HG03045 (cell line): ENCODE results near the gene SHROOM4.

ENCODE experiments used
- ATAC-seq: cut with Tn5 transposase; IDR thresholded peaks from one replicate; pipeline ENCODE4 v1.9.1; 2021; ENCODE audit warnings: mild to moderate bottlenecking, moderate library complexity; ENCODE audit not compliant: unreplicated experiment

SHROOM4 gene

DNA sequence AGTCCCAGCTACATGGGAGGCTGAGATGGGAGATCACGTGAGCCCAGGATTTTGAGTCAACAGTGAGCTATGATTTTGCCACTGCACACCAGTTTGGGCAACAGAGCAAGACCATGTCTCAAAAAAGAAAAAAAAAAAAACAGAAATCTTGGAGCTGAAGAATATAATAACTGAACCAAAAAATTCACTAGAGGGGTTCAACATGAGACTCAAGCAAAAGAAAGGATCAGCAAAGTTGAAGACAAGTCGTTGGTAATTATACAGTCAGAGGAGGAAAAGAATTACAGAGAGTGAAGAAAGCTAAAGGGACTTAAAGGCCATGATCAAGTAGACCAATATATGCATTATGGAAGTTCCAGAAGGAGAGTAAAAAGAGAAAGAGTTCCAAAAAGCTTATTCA, 26.9 kb downstream of the SHROOM4 start:
- ATAC-seq, result no peak

DNA sequence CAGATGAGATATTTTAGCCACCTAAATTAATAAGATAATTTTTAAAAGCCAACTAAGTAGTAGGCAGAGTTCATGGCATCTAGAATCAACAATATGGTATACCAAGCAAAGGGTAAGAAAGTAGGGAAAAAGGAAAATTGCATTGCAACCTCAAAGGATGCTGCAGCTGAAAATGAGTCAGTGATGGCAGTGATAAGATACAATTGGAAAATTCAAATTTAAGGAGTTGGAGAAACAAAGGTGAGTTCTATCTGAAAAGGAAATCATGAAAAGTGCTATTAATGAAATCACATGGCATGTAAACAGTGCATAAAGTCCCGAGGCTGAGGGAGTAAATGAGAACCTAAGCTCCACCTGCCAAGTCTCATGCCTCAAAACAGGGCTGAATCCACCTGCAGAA, 33.9 kb downstream of the SHROOM4 start:
- ATAC-seq, result no peak

DNA sequence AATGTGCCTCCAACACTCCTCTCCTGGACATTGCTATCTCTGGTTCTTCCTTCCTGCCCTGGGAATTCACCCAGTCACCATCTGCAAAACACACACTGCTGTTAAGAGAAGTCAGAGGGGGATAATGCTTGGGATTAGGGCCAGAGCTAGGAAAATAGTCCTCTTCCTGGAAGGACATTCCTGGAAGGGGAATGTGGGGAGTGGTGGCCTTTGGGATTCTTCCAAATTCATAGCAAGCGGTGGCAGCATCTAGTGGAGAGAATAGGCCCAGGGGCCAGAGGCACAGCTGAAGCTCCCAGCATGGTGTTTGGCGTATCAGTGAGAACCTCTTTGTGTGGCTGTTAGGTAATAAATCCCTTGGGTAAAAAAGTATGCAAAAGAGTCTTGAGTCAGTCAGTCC, 34.3 kb downstream of the SHROOM4 start:
- ATAC-seq, result no peak

DNA sequence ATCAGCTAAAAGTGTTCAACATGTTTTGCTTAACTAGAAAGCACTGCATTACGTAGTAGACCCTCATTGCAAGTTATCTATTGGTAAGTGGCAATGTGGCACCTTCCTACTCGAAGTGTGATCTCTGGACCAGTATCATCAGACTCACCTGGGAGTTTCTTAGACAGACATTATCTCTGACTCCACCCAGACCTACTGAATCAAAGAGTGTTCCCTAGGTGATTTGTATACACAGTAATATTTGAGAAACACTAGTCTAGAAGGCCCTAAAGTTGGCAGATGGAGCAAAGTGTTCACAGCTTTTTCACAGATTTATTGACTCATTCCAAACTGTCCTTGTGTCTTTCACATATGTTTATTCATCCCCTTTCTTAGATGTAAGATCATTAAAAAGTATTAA, 35.7 kb downstream of the SHROOM4 start:
- ATAC-seq, result no peak

DNA sequence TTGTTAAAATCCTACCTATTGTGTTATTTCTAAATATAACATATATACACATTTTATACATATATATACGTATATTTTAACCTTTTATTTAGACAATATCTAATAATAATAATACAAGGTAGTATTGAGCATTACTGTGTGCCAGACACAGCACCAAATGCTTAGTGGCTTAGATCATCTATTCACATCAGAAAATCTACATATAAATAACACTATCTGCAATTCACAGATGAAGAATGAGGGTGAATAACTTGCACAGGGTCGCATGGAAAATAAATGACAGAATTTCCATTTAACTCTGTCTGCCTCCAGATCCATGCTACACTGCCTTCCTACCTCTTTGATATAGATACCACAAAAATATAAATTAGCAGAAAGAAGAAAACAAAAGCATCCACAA, 37.7 kb downstream of the SHROOM4 start:
- ATAC-seq, result no peak

DNA sequence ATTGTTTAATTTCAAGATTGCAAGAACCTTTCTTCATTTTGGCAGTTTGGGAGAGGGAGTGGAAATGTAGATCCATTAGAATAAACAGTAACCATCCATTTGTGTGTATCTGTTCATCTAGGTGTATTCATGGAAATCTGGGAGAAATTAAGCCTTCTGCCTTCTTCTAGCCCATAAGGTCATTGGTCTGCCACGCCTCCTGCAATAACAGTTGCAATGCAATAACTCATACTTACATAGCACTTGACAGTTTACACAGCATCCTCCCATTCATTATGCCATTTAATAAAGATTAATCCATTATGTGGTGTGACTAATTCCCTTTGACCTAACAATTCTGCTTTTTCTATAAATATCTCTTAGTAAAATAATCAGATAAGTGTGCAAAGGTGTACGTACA, 42.6 kb downstream of the SHROOM4 start:
- no peak for ATAC-seq

DNA sequence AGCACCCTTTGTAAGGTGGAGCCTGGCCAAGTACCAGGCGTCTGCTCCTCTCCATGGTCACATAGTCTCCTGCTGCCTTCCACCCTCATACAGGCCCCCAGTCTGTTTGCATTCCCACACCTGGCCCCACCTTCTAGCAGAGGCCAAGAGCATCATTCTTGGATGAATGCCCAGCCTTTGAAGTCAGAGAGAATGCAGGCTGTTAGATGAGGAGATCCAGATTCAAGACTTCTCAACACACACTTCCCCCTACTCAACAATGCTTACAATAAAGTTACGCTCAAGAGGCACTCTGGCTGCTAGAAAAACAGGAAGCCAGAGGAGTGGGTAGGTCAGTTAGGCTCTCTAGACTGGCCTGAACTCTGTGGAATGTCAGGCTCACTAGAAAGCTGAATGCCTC, 43.3 kb downstream of the SHROOM4 start:
- no peak for ATAC-seq

DNA sequence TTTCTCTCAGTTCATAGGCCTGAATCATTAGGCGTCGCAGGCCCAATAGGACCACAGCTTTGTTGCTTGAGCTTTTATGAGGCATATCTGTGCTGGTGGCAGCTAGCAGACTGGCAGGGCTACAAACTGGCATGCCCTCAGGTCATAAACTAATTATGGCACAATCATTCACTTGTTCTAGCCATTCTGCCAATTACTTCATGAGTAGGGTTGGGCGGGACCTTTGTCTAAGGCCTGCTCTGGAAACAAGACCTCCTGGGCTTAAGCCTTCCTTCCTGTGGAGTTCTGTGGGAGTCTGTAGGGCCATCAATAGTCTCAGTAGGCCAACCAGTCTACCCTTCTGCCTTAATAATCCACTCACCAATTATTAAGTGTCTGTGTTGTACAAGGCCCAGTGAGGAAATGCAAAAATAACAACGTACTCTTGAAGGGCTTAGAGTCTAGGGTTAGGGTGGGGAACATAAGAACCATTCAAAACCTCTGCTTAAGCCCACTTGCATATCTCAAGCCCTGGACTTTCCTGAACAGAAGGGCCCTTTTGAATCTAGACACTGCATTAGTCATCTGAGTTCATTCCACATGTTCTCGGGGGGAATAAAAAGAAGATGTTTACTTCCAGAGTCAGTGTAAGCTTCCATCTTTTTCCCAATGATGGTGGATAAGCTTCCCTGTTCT, 44.5 kb downstream of the SHROOM4 start:
- no peak for ATAC-seq

DNA sequence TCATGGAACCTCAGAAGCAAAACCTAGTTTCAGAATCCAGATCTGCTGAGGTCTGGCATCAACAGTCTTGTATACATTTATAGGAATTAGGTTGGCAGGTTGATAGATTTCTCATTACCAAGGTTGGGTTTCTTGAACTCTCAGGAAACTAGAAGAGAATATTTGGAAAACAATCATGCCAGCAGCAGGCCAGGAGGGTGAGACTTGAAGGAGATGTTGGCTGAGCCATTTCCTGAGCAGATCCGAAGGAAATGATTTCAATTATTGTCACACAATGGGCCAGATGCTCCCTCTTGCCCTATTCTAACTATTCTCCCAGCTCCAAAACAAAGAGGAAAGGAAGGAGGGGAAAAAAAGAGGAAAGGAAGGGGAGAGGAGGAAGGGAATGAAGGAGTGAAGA, 45.2 kb downstream of the SHROOM4 start:
- ATAC-seq, result no peak

DNA sequence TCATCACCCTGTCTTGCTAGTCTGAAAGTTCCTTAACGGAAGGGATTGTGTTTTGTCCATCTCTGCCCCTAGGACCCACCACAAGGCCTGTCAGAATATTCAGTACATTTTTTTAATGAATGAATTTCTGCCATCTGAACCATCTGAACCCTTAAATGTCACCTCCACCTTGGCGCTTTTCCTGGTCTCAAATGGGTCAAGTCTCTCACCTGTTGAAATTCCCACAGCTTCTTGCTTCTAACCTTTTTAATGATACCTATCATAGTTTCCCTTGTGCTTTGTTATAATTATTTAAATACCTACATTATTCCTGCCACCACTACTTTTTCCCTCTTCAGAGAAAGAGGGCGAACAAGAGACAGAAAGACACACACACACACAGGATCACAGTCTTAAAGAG, 48.0 kb downstream of the SHROOM4 start:
- ATAC-seq, result no peak

DNA sequence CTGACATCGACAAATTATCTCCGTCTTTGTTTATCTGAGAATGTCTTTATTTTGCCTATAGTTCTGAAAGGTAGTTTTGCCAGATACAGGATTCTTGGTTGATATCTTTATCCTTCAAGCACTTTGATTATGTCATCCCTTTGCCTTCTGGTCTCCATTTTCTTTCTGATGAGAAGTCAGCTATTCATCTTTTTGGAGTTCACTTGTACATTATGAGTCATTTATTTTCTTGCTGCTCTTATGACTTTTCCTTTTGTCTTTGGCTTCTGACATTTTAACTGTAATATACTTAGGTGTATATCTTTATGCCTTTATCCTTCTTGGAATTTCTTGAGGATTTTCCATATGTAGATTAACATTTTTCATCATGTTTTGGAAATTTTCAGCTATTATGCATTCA, 51.4 kb downstream of the SHROOM4 start:
- no peak for ATAC-seq

DNA sequence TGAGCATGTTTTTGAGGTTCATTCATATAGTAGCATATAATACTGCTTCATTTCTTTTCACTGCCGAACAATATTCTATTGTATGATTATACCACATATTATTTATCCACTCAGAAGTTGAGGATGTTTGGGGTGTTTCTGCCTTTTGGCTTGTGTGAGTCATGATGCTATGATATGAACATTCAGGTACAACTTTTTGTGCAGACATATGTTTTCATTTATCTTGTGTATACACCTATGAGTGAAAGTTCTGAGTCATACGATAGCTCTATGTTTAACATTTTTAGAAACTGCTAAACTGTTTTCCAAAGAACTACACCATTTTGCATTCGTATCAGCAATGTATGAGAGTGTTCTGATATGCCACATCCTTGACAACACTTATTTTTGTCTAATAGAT, 57.7 kb downstream of the SHROOM4 start:
- ATAC-seq, result no peak

DNA sequence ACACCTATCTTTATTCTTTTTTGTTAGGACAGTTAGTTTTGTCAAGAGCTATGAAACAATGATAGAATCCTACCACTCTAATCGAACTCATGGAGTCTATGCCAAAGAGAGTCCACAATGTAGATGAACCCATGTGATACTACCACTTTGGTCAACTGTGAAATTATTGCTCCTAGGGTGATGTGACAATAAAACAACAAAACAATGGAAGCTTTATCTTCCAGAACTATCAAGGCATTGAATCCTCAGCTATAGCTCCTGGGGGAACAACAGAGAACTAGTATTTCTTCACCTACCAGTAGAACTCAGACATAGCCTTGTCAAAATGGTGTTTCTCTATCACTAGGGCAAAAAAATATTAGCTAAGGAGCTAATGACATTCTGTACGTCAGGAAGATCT, 62.9 kb downstream of the SHROOM4 start:
- no peak for ATAC-seq

DNA sequence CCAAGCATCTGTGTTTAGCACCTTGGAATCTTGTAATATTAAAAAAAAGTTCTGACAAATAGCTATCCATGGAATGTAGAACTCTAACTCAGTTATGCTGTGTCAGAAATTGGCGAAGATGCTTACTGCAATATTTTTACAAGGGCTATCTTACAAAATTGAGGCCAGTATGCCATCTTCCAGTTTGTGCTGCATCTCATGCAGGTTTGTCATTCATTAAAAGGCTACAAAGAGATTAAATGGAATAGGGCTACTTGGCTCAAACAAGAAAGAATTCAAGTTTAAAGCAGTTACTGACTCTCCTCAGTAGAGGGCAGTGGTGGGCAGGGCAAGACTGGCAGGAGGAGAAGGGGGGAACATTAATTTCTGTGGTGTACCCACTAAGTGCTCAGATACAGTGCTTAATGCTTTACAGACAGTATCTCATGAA, 66.5 kb downstream of the SHROOM4 start:
- ATAC-seq, result no peak

DNA sequence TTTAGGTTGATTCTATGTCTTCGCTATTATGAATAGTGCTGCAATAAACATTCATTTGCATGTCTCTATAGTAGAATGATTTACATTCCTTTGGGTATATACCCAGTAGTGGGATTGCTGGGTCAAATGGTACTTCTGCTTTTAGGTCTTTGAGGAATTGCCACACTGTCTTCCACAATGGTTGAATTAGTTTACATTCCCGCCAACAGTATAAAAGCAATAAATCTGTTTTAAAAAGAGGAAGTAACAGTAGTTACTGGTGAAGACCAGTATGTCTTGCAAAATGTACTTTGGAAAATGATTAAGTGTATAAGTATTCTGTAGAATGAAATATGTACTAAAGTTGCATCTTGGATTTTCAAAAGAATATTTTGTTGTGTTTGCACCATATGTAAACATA, 77.3 kb downstream of the SHROOM4 start:
- no peak for ATAC-seq

DNA sequence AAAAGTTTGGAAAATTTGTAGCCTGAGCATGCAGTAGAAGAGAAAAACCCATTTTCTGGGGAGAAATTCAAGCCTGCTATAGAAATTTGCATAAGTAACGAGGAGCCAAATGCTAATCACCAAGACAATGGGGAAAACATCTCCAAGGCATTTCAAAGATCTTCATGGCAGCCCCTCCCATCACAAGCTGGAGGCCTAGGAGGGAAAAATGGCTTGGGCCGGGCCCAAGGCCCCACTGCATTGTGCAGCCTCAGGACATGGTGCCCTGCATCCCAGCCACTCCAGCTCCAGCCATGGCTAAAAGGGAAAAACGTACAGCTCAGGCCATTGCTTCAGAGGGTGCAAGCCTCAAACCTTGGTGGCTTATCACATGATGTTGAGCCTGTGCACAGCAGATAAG, 87.7 kb downstream of the SHROOM4 start:
- ATAC-seq, result no peak

DNA sequence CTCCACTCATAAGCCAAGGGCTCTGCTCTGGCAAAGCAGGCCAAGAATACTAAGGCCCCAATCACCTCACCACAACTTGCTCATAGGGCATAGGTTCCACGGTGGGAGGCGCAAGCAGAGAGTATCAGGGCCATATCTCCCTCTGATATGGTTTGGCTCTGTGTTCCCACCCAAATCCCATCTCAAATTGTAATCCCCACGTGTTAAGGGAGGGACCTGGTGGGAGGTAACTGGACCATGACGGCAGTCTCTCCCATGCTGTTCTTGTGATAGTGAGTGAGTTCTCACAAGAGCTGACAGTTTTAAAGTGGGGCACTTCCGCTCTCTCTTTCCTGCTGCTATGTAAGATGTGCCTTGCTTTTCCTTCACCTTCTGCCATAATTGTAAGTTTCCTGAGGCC, 88.7 kb downstream of the SHROOM4 start:
- ATAC-seq, result no peak

DNA sequence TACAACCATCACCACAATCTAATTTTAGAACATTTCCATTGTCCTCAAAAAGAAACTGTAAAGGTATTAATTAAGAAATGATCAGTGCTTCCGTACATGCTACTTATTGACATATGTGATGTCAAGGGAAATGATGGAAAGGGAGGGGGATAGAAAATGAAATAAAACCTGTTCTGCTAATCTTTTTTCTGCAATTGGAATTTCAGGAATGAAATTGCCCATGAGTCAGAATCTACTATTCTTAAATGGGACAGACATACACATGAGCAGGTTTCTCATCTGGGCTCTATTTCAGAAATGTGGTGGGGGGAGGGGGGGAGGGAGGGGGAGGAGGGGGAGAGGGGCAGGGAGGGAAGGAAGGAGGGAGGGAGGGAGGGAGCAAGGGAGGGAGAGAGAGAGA, 91.0 kb downstream of the SHROOM4 start:
- no peak for ATAC-seq

DNA sequence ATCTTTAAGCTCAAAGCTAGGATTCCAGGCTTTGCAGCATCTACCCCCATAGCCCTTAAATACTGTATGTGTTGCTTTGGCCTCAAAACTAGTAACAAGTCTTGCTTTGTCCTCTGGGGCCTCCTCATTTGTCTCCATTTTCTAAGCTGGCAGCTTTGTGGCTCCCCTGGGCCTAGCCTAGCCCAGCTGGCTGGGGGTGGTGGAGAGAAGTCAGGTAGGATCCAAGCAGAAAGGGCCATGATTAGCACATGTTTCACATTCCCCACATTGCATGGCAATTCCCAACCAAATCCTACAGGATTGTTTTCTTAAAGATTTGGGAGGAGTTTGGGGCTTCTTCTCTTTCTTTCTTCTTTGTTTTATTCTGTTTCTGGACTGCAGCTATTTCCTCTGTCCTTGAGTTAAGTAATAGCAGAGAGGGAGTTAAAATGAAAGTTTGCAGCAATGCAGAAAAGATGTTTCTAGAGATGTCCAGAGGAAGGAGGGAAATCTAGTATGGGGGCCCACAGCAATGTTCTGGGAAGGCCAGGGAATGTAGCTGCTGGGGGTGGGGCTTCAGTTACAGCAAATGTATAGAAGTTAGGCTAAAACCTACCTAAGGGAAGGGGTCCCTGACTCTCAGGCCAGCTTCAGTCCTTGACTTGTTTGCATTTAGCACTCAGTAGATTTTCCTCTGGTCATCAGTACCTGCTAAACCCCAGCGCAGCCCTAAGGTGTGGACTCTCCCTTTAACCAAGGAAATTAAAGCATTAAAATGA, 92.1 kb downstream of the SHROOM4 start:
- ATAC-seq, result no peak

DNA sequence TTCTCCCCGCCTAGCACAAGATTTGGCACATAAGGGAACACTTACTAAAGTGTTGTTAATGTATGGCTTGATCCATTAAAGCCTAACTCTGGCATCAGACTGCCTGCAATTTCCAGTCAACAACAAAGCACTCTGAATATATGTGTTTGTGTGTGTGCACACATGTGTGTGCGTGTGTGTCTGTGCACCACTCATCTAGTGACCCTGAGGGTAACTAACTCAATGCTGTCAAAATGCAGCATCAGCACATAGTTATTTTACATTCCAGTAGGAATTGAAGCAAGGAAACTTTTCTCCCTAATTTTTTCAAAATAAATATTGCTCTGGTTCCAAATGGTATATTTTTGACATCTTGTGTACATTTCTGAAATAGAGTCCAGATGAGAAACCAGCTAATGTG, 94.4 kb downstream of the SHROOM4 start:
- ATAC-seq, result no peak

DNA sequence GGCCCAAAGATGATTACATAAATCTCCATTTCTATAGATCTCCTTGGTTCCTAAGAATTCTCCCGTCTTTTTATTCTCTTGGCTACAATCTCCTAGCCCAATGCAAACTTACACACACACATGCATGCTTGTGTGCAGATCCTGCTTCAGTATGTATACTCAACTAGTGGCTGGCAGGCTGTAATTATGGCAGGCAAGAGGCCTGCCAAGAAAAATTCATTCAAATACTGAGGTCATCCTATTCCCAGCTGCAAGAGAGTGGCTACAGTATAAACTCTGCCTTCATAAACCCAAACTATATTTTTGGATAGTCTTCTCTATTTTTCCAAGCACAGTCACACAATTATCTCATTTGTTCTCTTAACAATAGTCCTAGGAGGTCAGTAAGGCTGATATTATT, 95.2 kb downstream of the SHROOM4 start:
- ATAC-seq, result no peak

DNA sequence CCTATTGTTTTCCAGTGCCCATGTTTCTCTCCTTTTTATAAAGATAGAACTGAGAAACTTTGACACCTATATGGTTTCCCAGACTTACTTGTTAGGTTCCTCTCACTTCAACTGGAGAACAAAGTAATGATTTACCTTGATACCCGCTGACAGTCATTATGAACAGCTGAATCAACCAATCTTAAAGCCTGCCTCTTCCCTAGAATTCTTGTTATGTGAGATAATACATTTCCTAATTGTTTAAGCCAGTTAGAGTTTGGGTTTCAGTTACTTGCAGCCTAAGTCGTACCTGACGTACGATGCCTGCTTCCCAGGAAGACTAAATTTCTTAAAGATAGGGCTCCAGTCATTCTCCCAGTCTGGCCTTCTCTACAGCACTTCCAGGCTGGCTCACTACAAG, 97.3 kb downstream of the SHROOM4 start:
- no peak for ATAC-seq

DNA sequence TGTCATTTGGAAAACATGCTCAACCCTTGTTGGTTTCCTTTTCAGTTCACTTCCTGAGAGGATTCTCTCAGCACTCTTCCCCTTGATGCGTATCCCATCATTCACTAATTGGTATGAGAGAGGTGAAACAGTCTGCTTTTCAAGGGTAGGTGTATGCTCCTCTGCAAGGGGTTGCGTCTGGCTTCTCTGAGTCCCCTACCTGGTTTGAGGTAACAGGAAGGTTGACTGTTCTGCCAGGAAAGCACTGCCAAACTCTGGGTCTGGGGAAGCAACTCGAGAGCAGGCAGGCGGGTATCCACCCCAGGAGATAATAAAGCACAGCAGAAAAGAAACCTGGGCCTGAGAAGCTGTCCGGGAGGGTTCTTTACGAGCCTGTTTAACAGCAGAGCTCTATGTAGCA, 101.2 kb downstream of the SHROOM4 start:
- no peak for ATAC-seq
